ENCODE measurements around the gene SASS6. TPM values are rescaled to one million over a fixed set of nuclear protein-coding genes. Genes with fewer than 3 reads are reported as not detected.
A peak's percentile ranks its signal among the peaks of the same experiment; 100 is the strongest.

The SASS6 gene
- total RNA-seq, 1 experiment from 2014 or later: 10.1 TPM

DNA sequence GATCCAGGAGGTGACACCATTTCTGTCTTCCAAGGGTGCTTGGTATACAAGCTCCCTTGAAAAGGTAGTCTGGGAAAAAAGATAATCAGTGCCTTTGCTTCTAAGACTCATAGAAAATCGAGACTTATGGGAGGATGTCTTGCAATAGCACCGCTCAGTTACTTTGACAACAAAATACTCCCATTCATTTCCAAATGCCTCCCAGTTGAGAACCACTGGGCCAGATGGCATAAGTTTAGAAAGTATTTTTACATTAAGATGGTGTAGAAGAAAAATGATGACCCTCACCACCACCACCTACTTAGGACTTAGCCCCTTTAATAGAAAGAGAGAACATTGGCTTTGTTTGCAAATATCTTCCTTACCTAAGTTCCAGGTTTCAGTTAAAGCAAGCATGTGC is 4.9 kb upstream of the SASS6 start:
- Histone ChIP-seq H3K36me3 (ENCODE audit: control insufficient read depth, insufficient read depth, low read length) (no peaks in the 10 kb centered on the region), H3K4me3 (ENCODE audit: low read depth, low read length) (no peak overlapping the region), H3K9me3 (no peaks in the 10 kb centered on the region), H3K27me3 (replicated peaks; ENCODE audit: control insufficient read depth, insufficient read depth, low read length) (no peaks in the 10 kb centered on the region), H3K4me1 (no peaks in the 10 kb centered on the region)
- Mint-ChIP-seq H3K27ac (ENCODE audit: unreplicated experiment) (no peak overlapping the region), H3K36me3 (ENCODE audit: insufficient read depth, unreplicated experiment) (peaks cover 33% of the 10 kb centered on the region), H3K4me1 (ENCODE audit: low read depth, unreplicated experiment) (peaks cover 4% of the 10 kb centered on the region), H3K27me3 (ENCODE audit: insufficient read depth, unreplicated experiment) (no peaks in the 10 kb centered on the region), H3K9me3 (ENCODE audit: unreplicated experiment) (no peaks in the 10 kb centered on the region), H3K4me3 (ENCODE audit: unreplicated experiment) (no peak overlapping the region)
- POLR2A ChIA-PET: no interaction called here
- CTCF ChIA-PET: no interaction called here
- BruUV-seq (replicated peaks): no TSS peak
- intact Hi-C loops (cut with micrococcal nuclease; ENCODE audit: unreplicated experiment): loop anchor here (10.0 kb wide), 2 partner anchors 317 to 333 kb away; no protein-coding TSS in a partner anchor
- DNase-seq: no peak
- TF ChIP-seq, protein P1, sequence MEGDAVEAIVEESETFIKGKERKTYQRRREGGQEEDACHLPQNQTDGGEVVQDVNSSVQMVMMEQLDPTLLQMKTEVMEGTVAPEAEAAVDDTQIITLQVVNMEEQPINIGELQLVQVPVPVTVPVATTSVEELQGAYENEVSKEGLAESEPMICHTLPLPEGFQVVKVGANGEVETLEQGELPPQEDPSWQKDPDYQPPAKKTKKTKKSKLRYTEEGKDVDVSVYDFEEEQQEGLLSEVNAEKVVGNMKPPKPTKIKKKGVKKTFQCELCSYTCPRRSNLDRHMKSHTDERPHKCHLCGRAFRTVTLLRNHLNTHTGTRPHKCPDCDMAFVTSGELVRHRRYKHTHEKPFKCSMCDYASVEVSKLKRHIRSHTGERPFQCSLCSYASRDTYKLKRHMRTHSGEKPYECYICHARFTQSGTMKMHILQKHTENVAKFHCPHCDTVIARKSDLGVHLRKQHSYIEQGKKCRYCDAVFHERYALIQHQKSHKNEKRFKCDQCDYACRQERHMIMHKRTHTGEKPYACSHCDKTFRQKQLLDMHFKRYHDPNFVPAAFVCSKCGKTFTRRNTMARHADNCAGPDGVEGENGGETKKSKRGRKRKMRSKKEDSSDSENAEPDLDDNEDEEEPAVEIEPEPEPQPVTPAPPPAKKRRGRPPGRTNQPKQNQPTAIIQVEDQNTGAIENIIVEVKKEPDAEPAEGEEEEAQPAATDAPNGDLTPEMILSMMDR (IDR thresholded peaks at IDR 0.05; ENCODE audit: insufficient read depth in 1 of 2, low read depth in 1 of 2, low read length in 1 of 2, severe bottlenecking in 1 of 2, unreplicated experiment in 1 of 2): no peak

DNA sequence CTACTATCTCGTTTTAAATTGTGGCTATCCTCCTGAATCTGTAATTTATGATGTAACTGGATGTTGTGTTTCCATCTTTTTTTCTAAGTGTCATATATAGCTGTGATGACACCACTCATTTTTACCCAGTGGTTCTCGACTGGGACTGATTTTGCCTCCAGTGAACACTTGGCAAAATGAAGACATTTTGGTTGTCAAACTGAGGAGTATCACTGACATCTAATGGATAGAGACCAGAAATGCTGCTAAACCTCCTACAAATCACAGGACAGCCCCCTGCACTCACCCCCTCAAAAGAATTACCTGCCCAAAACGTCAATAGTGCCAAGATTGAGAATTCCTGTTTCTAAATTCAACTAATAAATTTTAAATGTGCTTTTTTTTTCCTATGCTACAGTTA is 2.1 kb upstream of the SASS6 start:
- no peaks in the 10 kb centered on the region for H3K27me3 ChIP-seq (replicated peaks; ENCODE audit: control insufficient read depth, insufficient read depth, low read length)
- ChIA-PET POLR2A (no interaction called here), CTCF (no interaction called here)
- TF ChIP-seq, protein P1 (IDR thresholded peaks at IDR 0.05; ENCODE audit: insufficient read depth in 1 of 2, low read depth in 1 of 2, low read length in 1 of 2, severe bottlenecking in 1 of 2, unreplicated experiment in 1 of 2): no peak
- H3K9me3 ChIP-seq: no peaks in the 10 kb centered on the region
- no peaks in the 10 kb centered on the region for H3K4me1 ChIP-seq
- no peaks in the 10 kb centered on the region for H3K27me3 Mint-ChIP-seq (ENCODE audit: insufficient read depth, unreplicated experiment)
- BruUV-seq (replicated peaks): no TSS peak
- no peaks in the 10 kb centered on the region for H3K9me3 Mint-ChIP-seq (ENCODE audit: unreplicated experiment)
- no peaks in the 10 kb centered on the region for H3K4me1 Mint-ChIP-seq (ENCODE audit: low read depth, unreplicated experiment)
- H3K4me3 Mint-ChIP-seq (ENCODE audit: unreplicated experiment): no peak overlapping the region
- DNase-seq: no peak
- peaks cover 23% of the 10 kb centered on the region for H3K36me3 Mint-ChIP-seq (ENCODE audit: insufficient read depth, unreplicated experiment)
- H3K36me3 ChIP-seq (ENCODE audit: control insufficient read depth, insufficient read depth, low read length): no peaks in the 10 kb centered on the region
- no peak overlapping the region for H3K4me3 ChIP-seq (ENCODE audit: low read depth, low read length)
- no peak overlapping the region for H3K27ac Mint-ChIP-seq (ENCODE audit: unreplicated experiment)
- intact Hi-C loops (cut with micrococcal nuclease; ENCODE audit: unreplicated experiment): loop anchor here (5.0 to 10.0 kb wide), 4 partner anchors 132 to 330 kb away; partner anchors contain the start of genes CDC14A and RTCA

DNA sequence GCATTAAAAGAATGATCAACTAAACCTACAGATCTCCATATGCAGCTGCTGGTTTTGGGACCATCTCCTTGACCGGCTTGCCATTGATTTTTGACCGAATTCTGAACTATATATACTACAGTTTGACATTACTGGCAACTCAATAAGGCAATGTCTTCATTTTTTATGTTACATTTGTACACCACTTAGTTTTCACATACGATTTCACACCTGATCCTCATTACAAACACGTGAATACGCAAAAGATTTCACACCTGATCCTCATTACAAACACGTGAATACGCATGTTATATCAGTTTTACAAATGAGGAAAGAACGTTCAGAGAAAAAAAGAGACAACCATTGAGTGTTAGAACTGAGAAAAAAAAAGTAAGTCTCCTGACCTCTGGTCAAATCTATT is 1.1 kb downstream of the SASS6 start:
- no TSS peak for BruUV-seq (replicated peaks)

More for the DNA sequence above, 1.1 kb downstream of the SASS6 start:
- ChIA-PET POLR2A (no interaction called here), CTCF (no interaction called here)
- no peaks in the 10 kb centered on the region for H3K4me1 Mint-ChIP-seq (ENCODE audit: low read depth, unreplicated experiment)
- H3K36me3 ChIP-seq (ENCODE audit: control insufficient read depth, insufficient read depth, low read length): no peaks in the 10 kb centered on the region
- no peak overlapping the region for H3K27ac Mint-ChIP-seq (ENCODE audit: unreplicated experiment)
- intact Hi-C loops (cut with micrococcal nuclease; ENCODE audit: unreplicated experiment): loop anchor here (2.0 to 10.0 kb wide), 5 partner anchors 93 to 327 kb away; partner anchors contain the start of genes CDC14A and RTCA
- H3K36me3 Mint-ChIP-seq (ENCODE audit: insufficient read depth, unreplicated experiment): peaks cover 5% of the 10 kb centered on the region
- H3K4me3 Mint-ChIP-seq (ENCODE audit: unreplicated experiment): peak overlapping the region; percentile 98
- H3K4me3 ChIP-seq (ENCODE audit: low read depth, low read length): peak overlapping the region; percentile 50
- no peaks in the 10 kb centered on the region for H3K27me3 ChIP-seq (replicated peaks; ENCODE audit: control insufficient read depth, insufficient read depth, low read length)
- TF ChIP-seq, protein P1 (IDR thresholded peaks at IDR 0.05; ENCODE audit: insufficient read depth in 1 of 2, low read depth in 1 of 2, low read length in 1 of 2, severe bottlenecking in 1 of 2, unreplicated experiment in 1 of 2): no peak
- H3K9me3 ChIP-seq: no peaks in the 10 kb centered on the region
- H3K27me3 Mint-ChIP-seq (ENCODE audit: insufficient read depth, unreplicated experiment): no peaks in the 10 kb centered on the region
- no peaks in the 10 kb centered on the region for H3K4me1 ChIP-seq
- no peak for DNase-seq
- H3K9me3 Mint-ChIP-seq (ENCODE audit: unreplicated experiment): no peaks in the 10 kb centered on the region
